GM13977 (cell line): Measurements from ENCODE around the gene TENT5A.

Experiments
- DNase-seq: peaks from one replicate; pipeline ENCODE4 v3.0.0; 2012; ENCODE audit warnings: low spot score
- in situ Hi-C: fragments of 300-500 bp; cut with MboI; formaldehyde crosslinking; loops from one replicate; pipeline ENCODE4 v1.12.0; 2022; ENCODE audit warnings: low sequenced_read_pairs, low pct_unique_long_range_greater_than_20kb, mixed read lengths, inconsistent platforms; ENCODE audit not compliant: unreplicated experiment
- TF ChIP-seq, protein P1 (sequence below): IDR thresholded peaks from 2 replicates; pipeline ENCODE4 v1.5.1; 2012; ENCODE audit warnings: mild to moderate bottlenecking, control low read depth; ENCODE audit not compliant: insufficient read depth; ENCODE audit errors: extremely low read depth, missing control alignments

The TENT5A gene

DNA sequence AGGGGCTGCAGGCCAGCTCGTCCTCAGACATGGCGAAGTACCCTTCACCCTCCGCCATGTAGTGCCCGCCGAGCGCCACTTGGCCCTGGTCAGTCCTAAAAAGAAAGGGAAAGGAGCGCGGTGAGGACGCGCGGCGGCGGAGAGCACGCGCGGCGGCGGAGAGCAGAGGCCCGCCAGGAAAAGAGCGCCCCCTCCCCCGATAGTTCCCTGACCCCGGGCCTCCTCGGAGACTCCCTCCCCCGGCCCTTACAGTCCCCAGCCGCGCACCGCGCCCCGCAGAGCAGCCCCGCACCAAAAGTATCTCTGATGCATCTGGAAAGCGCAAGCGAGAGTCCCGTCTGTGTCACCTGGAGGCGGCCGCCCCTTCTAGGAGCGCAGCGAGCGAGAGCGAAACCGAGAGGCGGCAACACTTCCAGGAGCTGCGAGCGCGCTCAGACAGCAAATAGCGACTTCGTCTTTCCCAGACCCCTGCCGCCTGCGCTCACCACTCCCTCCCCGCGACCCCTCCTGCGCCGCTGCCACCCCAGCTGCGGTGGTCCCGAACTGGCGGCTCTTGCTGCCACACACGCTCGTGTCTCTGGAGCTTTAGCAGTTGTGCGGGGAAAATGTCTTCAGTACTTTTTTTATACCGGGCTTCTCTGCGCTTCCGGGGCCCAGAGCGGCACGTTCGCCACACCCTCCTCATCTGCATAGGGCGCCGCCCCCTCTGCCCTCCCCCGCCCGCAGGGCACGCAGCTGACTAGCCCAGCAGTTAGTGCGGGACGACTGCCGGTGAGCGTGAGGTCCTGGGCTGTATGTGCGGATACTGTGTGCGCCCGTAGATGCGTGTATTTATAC lies at the start of gene TENT5A:
TENT5A (minus strand) TSS at position 598 of the 837 bp plus-strand sequence; CDS start at position 58, 540 bp downstream.
- TF ChIP-seq, protein P1, sequence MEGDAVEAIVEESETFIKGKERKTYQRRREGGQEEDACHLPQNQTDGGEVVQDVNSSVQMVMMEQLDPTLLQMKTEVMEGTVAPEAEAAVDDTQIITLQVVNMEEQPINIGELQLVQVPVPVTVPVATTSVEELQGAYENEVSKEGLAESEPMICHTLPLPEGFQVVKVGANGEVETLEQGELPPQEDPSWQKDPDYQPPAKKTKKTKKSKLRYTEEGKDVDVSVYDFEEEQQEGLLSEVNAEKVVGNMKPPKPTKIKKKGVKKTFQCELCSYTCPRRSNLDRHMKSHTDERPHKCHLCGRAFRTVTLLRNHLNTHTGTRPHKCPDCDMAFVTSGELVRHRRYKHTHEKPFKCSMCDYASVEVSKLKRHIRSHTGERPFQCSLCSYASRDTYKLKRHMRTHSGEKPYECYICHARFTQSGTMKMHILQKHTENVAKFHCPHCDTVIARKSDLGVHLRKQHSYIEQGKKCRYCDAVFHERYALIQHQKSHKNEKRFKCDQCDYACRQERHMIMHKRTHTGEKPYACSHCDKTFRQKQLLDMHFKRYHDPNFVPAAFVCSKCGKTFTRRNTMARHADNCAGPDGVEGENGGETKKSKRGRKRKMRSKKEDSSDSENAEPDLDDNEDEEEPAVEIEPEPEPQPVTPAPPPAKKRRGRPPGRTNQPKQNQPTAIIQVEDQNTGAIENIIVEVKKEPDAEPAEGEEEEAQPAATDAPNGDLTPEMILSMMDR: no peak
- in situ Hi-C loops: no loop called here
- peak; percentile 88 for DNase-seq

DNA sequence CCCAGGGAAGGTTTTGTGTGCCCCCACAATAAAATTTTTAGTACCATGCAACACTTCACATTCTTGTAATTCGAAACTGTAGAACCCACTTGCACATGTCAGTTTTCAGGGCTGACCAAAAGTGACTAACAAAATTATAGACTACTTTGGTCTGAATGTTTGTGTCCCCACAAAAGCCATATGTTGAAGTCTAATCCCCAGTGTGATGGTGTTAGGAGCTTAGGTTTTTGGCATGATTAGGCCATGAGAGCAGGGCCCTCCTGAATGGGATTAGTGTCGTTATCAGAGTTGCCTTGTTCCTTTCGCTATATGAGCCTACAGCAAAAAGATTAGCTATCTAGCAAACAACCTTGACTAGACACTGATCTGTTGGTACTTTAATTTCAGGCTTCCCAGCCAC lies 49.0 kb upstream of the TENT5A start:
- in situ Hi-C loops: no loop called here
- TF ChIP-seq, protein P1: no peak
- no peak for DNase-seq

DNA sequence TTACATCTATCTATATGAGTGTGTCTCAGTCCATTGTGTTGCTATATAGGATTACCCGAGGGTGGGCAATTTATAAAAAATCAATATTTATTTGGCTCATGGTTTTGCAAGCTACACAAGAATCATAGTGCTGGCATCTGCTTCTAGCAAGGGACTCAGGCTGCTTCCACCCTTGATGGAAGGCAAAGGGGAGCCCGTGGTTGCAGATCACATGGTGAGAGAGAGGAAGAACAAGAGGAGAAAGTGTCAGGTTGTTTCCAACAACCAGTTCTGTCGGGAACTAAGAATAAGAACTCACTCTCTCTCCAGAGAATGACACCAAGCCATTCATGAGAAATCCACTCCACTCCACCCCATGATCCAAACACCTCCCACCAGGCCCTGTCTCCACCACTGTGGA lies 48.2 kb upstream of the TENT5A start:
- DNase-seq: no peak
- TF ChIP-seq, protein P1: no peak
- in situ Hi-C loops: no loop called here

DNA sequence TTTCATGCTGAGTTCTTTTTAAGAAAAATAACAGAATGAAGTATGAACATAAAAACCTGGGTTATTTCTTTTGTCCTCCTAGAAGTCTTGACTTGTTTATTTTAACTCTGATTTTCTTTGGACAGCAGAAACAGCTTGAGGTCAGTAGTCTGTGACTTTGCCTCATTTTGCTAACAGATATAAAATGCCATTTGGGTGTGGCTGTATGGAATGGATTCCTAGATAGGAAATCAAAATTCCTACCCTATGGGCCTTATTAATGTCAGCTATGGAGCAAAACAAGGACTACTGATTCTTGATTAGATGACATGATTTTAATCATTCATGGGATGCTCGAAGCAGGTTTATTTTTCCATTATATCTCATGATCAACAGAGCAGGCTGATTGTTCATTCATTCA lies 46.8 kb upstream of the TENT5A start:
- TF ChIP-seq, protein P1: no peak
- in situ Hi-C loops: no loop called here
- DNase-seq: no peak

DNA sequence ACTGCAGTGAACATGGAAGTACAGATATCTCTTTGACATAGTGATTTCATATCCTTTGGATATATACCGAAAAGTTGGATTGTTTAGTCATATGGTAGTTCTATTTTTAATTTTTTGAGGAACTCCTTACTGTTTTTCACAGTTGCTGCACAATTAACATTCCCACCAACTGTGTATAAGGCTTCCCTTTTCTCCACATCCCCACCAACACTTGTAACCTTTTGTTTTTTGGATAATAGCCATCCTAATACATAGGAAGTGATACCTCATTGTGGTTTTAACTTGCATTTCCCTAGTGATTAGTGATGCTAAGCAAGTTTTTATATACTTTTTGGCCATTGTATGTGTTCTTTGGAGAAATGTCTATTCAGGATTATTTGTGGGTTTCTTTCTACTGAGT lies 45.1 kb upstream of the TENT5A start:
- in situ Hi-C loops: no loop called here
- TF ChIP-seq, protein P1: no peak
- DNase-seq: no peak

DNA sequence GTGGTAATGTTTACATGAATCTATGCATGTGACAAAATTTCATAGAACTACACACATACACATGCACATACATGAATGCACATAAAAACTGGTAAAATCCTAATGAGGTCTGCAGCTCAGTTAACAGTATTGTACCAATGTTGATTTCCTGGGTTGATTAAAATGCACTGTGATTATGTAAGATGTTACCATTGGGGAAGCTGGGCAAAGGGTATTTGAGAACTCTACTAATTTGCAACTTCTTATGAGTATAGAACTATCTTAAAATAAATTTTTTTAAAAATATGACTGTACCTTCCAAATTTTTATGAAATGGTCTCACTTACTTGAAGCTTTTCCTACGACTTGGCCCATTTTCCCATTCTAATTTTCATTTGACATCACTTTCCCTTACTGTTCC lies 43.4 kb upstream of the TENT5A start:
- in situ Hi-C loops: no loop called here
- TF ChIP-seq, protein P1: no peak
- no peak for DNase-seq
